ENCODE data around the gene KLK11.

Gene KLK11

GRCh38 chr19:51015691-51016267 lies 10.6 kb downstream of the KLK11 start:
- no peak overlapping the region for H3K4me3 ChIP-seq (ENCODE audit: low read length)
- no peaks in the 10 kb centered on the region for H3F3A ChIP-seq (ENCODE audit: insufficient read depth, low read length)
- H3K4me1 ChIP-seq (ENCODE audit: low read length), result no peaks in the 10 kb centered on the region
- H3K9me2 ChIP-seq (replicated peaks; ENCODE audit: insufficient read depth, low read length), result no peaks in the 10 kb centered on the region
- no peak overlapping the region for H3K27ac ChIP-seq (ENCODE audit: low read length)
- H3K9me3 ChIP-seq (replicated peaks; ENCODE audit: insufficient read depth, low read length), result no peaks in the 10 kb centered on the region
- no peaks in the 10 kb centered on the region for H3K27me3 ChIP-seq (replicated peaks; ENCODE audit: insufficient read depth, low read length)
- no peak overlapping the region for H3K9ac ChIP-seq (ENCODE audit: low read length)
- no peak for DNase-seq
- H3K36me3 ChIP-seq (replicated peaks; ENCODE audit: insufficient read depth, low read length), result no peaks in the 10 kb centered on the region
- no peaks in the 10 kb centered on the region for H3K79me2 ChIP-seq (ENCODE audit: low read length)
- no peaks in the 10 kb centered on the region for H4K20me1 ChIP-seq (ENCODE audit: insufficient read depth, low read length)
- no peak for TF ChIP-seq EZH2 (optimal IDR thresholded peaks at IDR 0.05; ENCODE audit: low read depth, low read length)
- no peak for TF ChIP-seq EZH2phosphoT487 (IDR thresholded peaks at IDR 0.05; ENCODE audit: low read length)
- no peak for TF ChIP-seq CTCF (IDR thresholded peaks at IDR 0.05; ENCODE audit: low read length)
- H3K4me2 ChIP-seq (ENCODE audit: low read depth, low read length), result no peak overlapping the region
- H2AFZ ChIP-seq (ENCODE audit: low read length), result no peak overlapping the region

GRCh38 chr19:51014242-51014641 lies 12.2 kb downstream of the KLK11 start:
- Histone ChIP-seq H3K27me3 (replicated peaks; ENCODE audit: insufficient read depth, low read length) (no peaks in the 10 kb centered on the region), H3K27ac (ENCODE audit: low read length) (no peak overlapping the region), H3K36me3 (replicated peaks; ENCODE audit: insufficient read depth, low read length) (no peaks in the 10 kb centered on the region), H2AFZ (ENCODE audit: low read length) (no peak overlapping the region), H3K9me3 (replicated peaks; ENCODE audit: insufficient read depth, low read length) (no peaks in the 10 kb centered on the region), H3K79me2 (ENCODE audit: low read length) (no peaks in the 10 kb centered on the region), H3K4me2 (ENCODE audit: low read depth, low read length) (no peak overlapping the region), H4K20me1 (ENCODE audit: insufficient read depth, low read length) (no peaks in the 10 kb centered on the region), H3K9me2 (replicated peaks; ENCODE audit: insufficient read depth, low read length) (no peaks in the 10 kb centered on the region), H3F3A (ENCODE audit: insufficient read depth, low read length) (no peaks in the 10 kb centered on the region), H3K9ac (ENCODE audit: low read length) (no peak overlapping the region), H3K4me3 (ENCODE audit: low read length) (no peak overlapping the region), H3K4me1 (ENCODE audit: low read length) (no peaks in the 10 kb centered on the region)
- TF ChIP-seq CTCF (IDR thresholded peaks at IDR 0.05; ENCODE audit: low read length) (no peak), EZH2 (optimal IDR thresholded peaks at IDR 0.05; ENCODE audit: low read depth, low read length) (no peak)
- DNase-seq, result no peak

GRCh38 chr19:51012661-51013190 lies 13.7 kb downstream of the KLK11 start:
- Histone ChIP-seq H3K9ac (ENCODE audit: low read length) (no peak overlapping the region), H3F3A (ENCODE audit: insufficient read depth, low read length) (no peaks in the 10 kb centered on the region), H3K9me3 (replicated peaks; ENCODE audit: insufficient read depth, low read length) (no peaks in the 10 kb centered on the region), H3K4me1 (ENCODE audit: low read length) (no peaks in the 10 kb centered on the region), H3K27me3 (replicated peaks; ENCODE audit: insufficient read depth, low read length) (no peaks in the 10 kb centered on the region; the same call in 1 of the 2 replicates), H3K9me2 (replicated peaks; ENCODE audit: insufficient read depth, low read length) (no peaks in the 10 kb centered on the region), H3K4me2 (ENCODE audit: low read depth, low read length) (no peak overlapping the region), H4K20me1 (ENCODE audit: insufficient read depth, low read length) (no peaks in the 10 kb centered on the region), H3K27ac (ENCODE audit: low read length) (no peak overlapping the region), H2AFZ (ENCODE audit: low read length) (no peak overlapping the region), H3K79me2 (ENCODE audit: low read length) (no peaks in the 10 kb centered on the region), H3K4me3 (ENCODE audit: low read length) (no peak overlapping the region), H3K36me3 (replicated peaks; ENCODE audit: insufficient read depth, low read length) (no peaks in the 10 kb centered on the region)
- no peak for DNase-seq
- TF ChIP-seq EZH2phosphoT487 (IDR thresholded peaks at IDR 0.05; ENCODE audit: low read length) (no peak), CTCF (IDR thresholded peaks at IDR 0.05; ENCODE audit: low read length) (no peak), EZH2 (optimal IDR thresholded peaks at IDR 0.05; ENCODE audit: low read depth, low read length) (no peak)

Data from MM.1S (cell line).